ENCODE measurements around the gene ATAT1. TPM values are rescaled to one million over a fixed set of nuclear protein-coding genes. Genes with fewer than 3 reads are reported as not detected.

Gene ATAT1
- total RNA-seq, 4 donors from 2014 or later: 3.2 to 7.1 (median 5.8) TPM

GRCh38 chr6:30612687-30613248 lies 13.9 kb upstream of the ATAT1 start:
- no peak for DNase-seq (ENCODE audit: low spot score)
- no peak for TF ChIP-seq CTCF (IDR thresholded peaks at IDR 0.05)

GRCh38 chr6:30613251-30614043 lies 13.2 kb upstream of the ATAT1 start:
- no peak for TF ChIP-seq CTCF (IDR thresholded peaks at IDR 0.05)
- DNase-seq (ENCODE audit: low spot score): no peak
- no peak for ATAC-seq (ENCODE audit: low FRiP score)

More at GRCh38 chr6:30612687-30613248, 13.9 kb upstream of the ATAT1 start:
- no peak for ATAC-seq (ENCODE audit: low FRiP score)

- no peak for TF ChIP-seq CTCF (IDR thresholded peaks at IDR 0.05)
- ATAC-seq (ENCODE audit: low FRiP score) (no peak), DNase-seq (ENCODE audit: low spot score) (no peak)
These were observed 12.4 kb upstream of the ATAT1 start for GRCh38 chr6:30614044-30614842.

GRCh38 chr6:30614843-30615218 lies 11.8 kb upstream of the ATAT1 start:
- TF ChIP-seq CTCF (IDR thresholded peaks at IDR 0.05): no peak
- ATAC-seq (ENCODE audit: low FRiP score) (peak; percentile 58), DNase-seq (ENCODE audit: low spot score) (no peak)

- TF ChIP-seq CTCF (IDR thresholded peaks at IDR 0.05): no peak
- ATAC-seq (ENCODE audit: low FRiP score) (no peak), DNase-seq (ENCODE audit: low spot score) (no peak)
These were observed 11.3 kb upstream of the ATAT1 start for GRCh38 chr6:30615219-30615957.

GRCh38 chr6:30615958-30616810 lies 10.5 kb upstream of the ATAT1 start:
- DNase-seq (ENCODE audit: low spot score): no peak
- TF ChIP-seq CTCF (IDR thresholded peaks at IDR 0.05): no peak
- ATAC-seq (ENCODE audit: low FRiP score): no peak
